Activated naive CD8-positive, alpha-beta T cell treated with anti-CD3 and anti-CD28 coated beads, Interleukin-2, amount 10 ng/mL, durations not matched to agents 7 days and 5 days (primary cell): ENCODE data around the gene TXNL1. TPM values are rescaled to one million over a fixed set of nuclear protein-coding genes. Genes with fewer than 3 reads are reported as not detected.
"Not testable (repeated sequence)": the region's sequence is repeated elsewhere in the genome, so short reads cannot be mapped to it uniquely, and the experiment has no call there.

Source experiments
- ATAC-seq: fragments of 150-1000 bp; cut with Tn5 transposase; one replicate; pipeline ENCODE4 v1.10.0; 2021; ENCODE audit warnings: low read depth, moderate library complexity
- POLR2A ChIA-PET: fragments of 350-600 bp; sonication (Branson Sonifier 250); formaldehyde crosslinking; loops from one replicate; lab custom pipeline; 2021; ENCODE audit warnings: antibody characterized with exemption; lab: Charles Lee
- DNase-seq: peaks from one replicate; pipeline ENCODE4 v3.0.0; 2021
- H3K27ac Mint-ChIP-seq: one replicate; pipeline ENCODE4 v1.8.0; 2022; ENCODE audit warnings: mild to moderate bottlenecking, mixed read lengths
- H3K27me3 Mint-ChIP-seq: one replicate; pipeline ENCODE4 v1.8.0; 2022; ENCODE audit warnings: mild to moderate bottlenecking, moderate library complexity, mixed read lengths
- H3K36me3 Mint-ChIP-seq: one replicate; pipeline ENCODE4 v1.8.0; 2021; ENCODE audit warnings: mild to moderate bottlenecking, mixed read lengths
- H3K4me1 Mint-ChIP-seq: one replicate; pipeline ENCODE4 v1.8.0; 2021; ENCODE audit warnings: mixed read lengths
- H3K4me3 Mint-ChIP-seq: one replicate; pipeline ENCODE4 v1.8.0; 2022; ENCODE audit warnings: mild to moderate bottlenecking, moderate library complexity, mixed read lengths
- H3K9me3 Mint-ChIP-seq: one replicate; pipeline ENCODE4 v1.8.0; 2021; ENCODE audit warnings: mixed read lengths
- total RNA-seq, 2 experiments: library from RNA; stranded (reverse); gene quantifications; one replicate each; pipeline ENCODE4 v1.2.3, GENCODE V29; 2021

The TXNL1 gene
- total RNA-seq, 2 experiments from 2014 or later: 45.3 to 50.6 TPM

- H3K9me3 Mint-ChIP-seq: no peaks in the 10 kb centered on the region
- H3K27ac Mint-ChIP-seq: no peak overlapping the region
- H3K4me1 Mint-ChIP-seq: no peaks in the 10 kb centered on the region
- no peak for ATAC-seq
- H3K36me3 Mint-ChIP-seq: no peaks in the 10 kb centered on the region
- DNase-seq: no peak
- POLR2A ChIA-PET: no interaction called here
- peaks cover 12% of the 10 kb centered on the region for H3K27me3 Mint-ChIP-seq
- no peak overlapping the region for H3K4me3 Mint-ChIP-seq
Measured at GRCh38 chr18:56575819-56576663, 62.4 kb downstream of the TXNL1 start.

- POLR2A ChIA-PET: no interaction called here
- H3K4me3 Mint-ChIP-seq: no peak overlapping the region
- no peaks in the 10 kb centered on the region for H3K4me1 Mint-ChIP-seq
- DNase-seq: no peak
- H3K27me3 Mint-ChIP-seq: peaks cover 12% of the 10 kb centered on the region
- no peak overlapping the region for H3K27ac Mint-ChIP-seq
- no peaks in the 10 kb centered on the region for H3K9me3 Mint-ChIP-seq
- no peak for ATAC-seq
- H3K36me3 Mint-ChIP-seq: no peaks in the 10 kb centered on the region
Measured at GRCh38 chr18:56574861-56575260, 63.5 kb downstream of the TXNL1 start.

GRCh38 chr18:56572267-56572666 is 66.1 kb downstream of the TXNL1 start:
- DNase-seq, ATAC-seq, H3K27ac Mint-ChIP-seq: not testable (repeated sequence)

GRCh38 chr18:56570978-56571377 is 67.4 kb downstream of the TXNL1 start:
- no peak overlapping the region for H3K4me3 Mint-ChIP-seq
- no peaks in the 10 kb centered on the region for H3K4me1 Mint-ChIP-seq
- H3K27me3 Mint-ChIP-seq: peaks cover 4% of the 10 kb centered on the region
- POLR2A ChIA-PET: no interaction called here
- H3K9me3 Mint-ChIP-seq: no peaks in the 10 kb centered on the region
- no peak overlapping the region for H3K27ac Mint-ChIP-seq
- ATAC-seq (no peak), DNase-seq (no peak)
- H3K36me3 Mint-ChIP-seq: no peaks in the 10 kb centered on the region

More at GRCh38 chr18:56572267-56572666, 66.1 kb downstream of the TXNL1 start:
- H3K9me3 Mint-ChIP-seq, POLR2A ChIA-PET, H3K4me1 Mint-ChIP-seq, H3K27me3 Mint-ChIP-seq, H3K36me3 Mint-ChIP-seq, H3K4me3 Mint-ChIP-seq: not testable (repeated sequence)

GRCh38 chr18:56569416-56569815 is 69.0 kb downstream of the TXNL1 start:
- Mint-ChIP-seq H3K27me3 (peaks cover 4% of the 10 kb centered on the region), H3K36me3 (no peaks in the 10 kb centered on the region), H3K27ac (no peak overlapping the region), H3K4me3 (no peak overlapping the region), H3K9me3 (no peaks in the 10 kb centered on the region), H3K4me1 (no peaks in the 10 kb centered on the region)
- POLR2A ChIA-PET: interaction anchor here (0.6 to 0.7 kb wide), 2 partner anchors 16 to 21 kb away, joined by 3 read pairs; no protein-coding TSS in a partner anchor
- ATAC-seq: no peak
- DNase-seq: no peak

GRCh38 chr18:56568986-56569385 is 69.4 kb downstream of the TXNL1 start:
- POLR2A ChIA-PET: interaction anchor here (0.6 to 0.7 kb wide), 2 partner anchors 16 to 21 kb away, joined by 3 read pairs; no protein-coding TSS in a partner anchor
- Mint-ChIP-seq H3K9me3 (no peaks in the 10 kb centered on the region), H3K36me3 (no peaks in the 10 kb centered on the region), H3K27me3 (peaks cover 4% of the 10 kb centered on the region), H3K4me1 (no peaks in the 10 kb centered on the region), H3K4me3 (no peak overlapping the region), H3K27ac (no peak overlapping the region)
- DNase-seq: no peak
- ATAC-seq: no peak

- no peaks in the 10 kb centered on the region for H3K4me1 Mint-ChIP-seq
- peaks cover 4% of the 10 kb centered on the region for H3K27me3 Mint-ChIP-seq
- no peak overlapping the region for H3K4me3 Mint-ChIP-seq
Measured at GRCh38 chr18:56565551-56566345, 72.6 kb downstream of the TXNL1 start.

GRCh38 chr18:56565046-56565445 is 73.3 kb downstream of the TXNL1 start:
- H3K9me3 Mint-ChIP-seq: no peaks in the 10 kb centered on the region
- H3K4me3 Mint-ChIP-seq: no peak overlapping the region
- DNase-seq (no peak), ATAC-seq (no peak)
- H3K4me1 Mint-ChIP-seq: no peaks in the 10 kb centered on the region
- H3K36me3 Mint-ChIP-seq: no peaks in the 10 kb centered on the region
- H3K27me3 Mint-ChIP-seq: peaks cover 4% of the 10 kb centered on the region
- POLR2A ChIA-PET: no interaction called here
- no peak overlapping the region for H3K27ac Mint-ChIP-seq

More at GRCh38 chr18:56565551-56566345, 72.6 kb downstream of the TXNL1 start:
- Mint-ChIP-seq H3K36me3 (no peaks in the 10 kb centered on the region), H3K27ac (no peak overlapping the region), H3K9me3 (no peaks in the 10 kb centered on the region)
- DNase-seq (no peak), ATAC-seq (no peak)
- POLR2A ChIA-PET: no interaction called here

GRCh38 chr18:56563568-56563967 is 74.8 kb downstream of the TXNL1 start:
- POLR2A ChIA-PET: no interaction called here
- ATAC-seq: no peak
- no peak for DNase-seq
- Mint-ChIP-seq H3K4me3 (no peak overlapping the region), H3K36me3 (no peaks in the 10 kb centered on the region), H3K27ac (no peak overlapping the region), H3K9me3 (no peaks in the 10 kb centered on the region), H3K4me1 (no peaks in the 10 kb centered on the region), H3K27me3 (peaks cover 2% of the 10 kb centered on the region)

GRCh38 chr18:56562479-56562878 is 75.9 kb downstream of the TXNL1 start:
- Mint-ChIP-seq H3K4me1 (no peaks in the 10 kb centered on the region), H3K4me3 (no peak overlapping the region), H3K27me3 (peaks cover 2% of the 10 kb centered on the region), H3K9me3 (no peaks in the 10 kb centered on the region), H3K36me3 (no peaks in the 10 kb centered on the region), H3K27ac (no peak overlapping the region)
- ATAC-seq (no peak), DNase-seq (no peak)
- POLR2A ChIA-PET: no interaction called here

- Mint-ChIP-seq H3K36me3 (no peaks in the 10 kb centered on the region), H3K27me3 (peaks cover 2% of the 10 kb centered on the region)
- POLR2A ChIA-PET: no interaction called here
Measured at GRCh38 chr18:56560992-56561391, 77.4 kb downstream of the TXNL1 start.

GRCh38 chr18:56559044-56559443 is 79.3 kb downstream of the TXNL1 start:
- DNase-seq: no peak
- no peaks in the 10 kb centered on the region for H3K36me3 Mint-ChIP-seq
- peaks cover 6% of the 10 kb centered on the region for H3K27me3 Mint-ChIP-seq
- POLR2A ChIA-PET: no interaction called here
- no peak for ATAC-seq
- no peaks in the 10 kb centered on the region for H3K4me1 Mint-ChIP-seq
- no peak overlapping the region for H3K4me3 Mint-ChIP-seq
- no peaks in the 10 kb centered on the region for H3K9me3 Mint-ChIP-seq
- no peak overlapping the region for H3K27ac Mint-ChIP-seq

More at GRCh38 chr18:56560992-56561391, 77.4 kb downstream of the TXNL1 start:
- ATAC-seq (no peak), DNase-seq (no peak)
- no peak overlapping the region for H3K4me3 Mint-ChIP-seq
- H3K9me3 Mint-ChIP-seq: no peaks in the 10 kb centered on the region
- H3K4me1 Mint-ChIP-seq: no peaks in the 10 kb centered on the region
- H3K27ac Mint-ChIP-seq: no peak overlapping the region

- H3K9me3 Mint-ChIP-seq: no peaks in the 10 kb centered on the region
- no peaks in the 10 kb centered on the region for H3K36me3 Mint-ChIP-seq
- no peak overlapping the region for H3K27ac Mint-ChIP-seq
- H3K4me3 Mint-ChIP-seq: no peak overlapping the region
- POLR2A ChIA-PET: no interaction called here
- no peak for DNase-seq
- H3K27me3 Mint-ChIP-seq: peaks cover 6% of the 10 kb centered on the region
- no peaks in the 10 kb centered on the region for H3K4me1 Mint-ChIP-seq
- no peak for ATAC-seq
Measured at GRCh38 chr18:56556907-56557306, 81.5 kb downstream of the TXNL1 start.
